ENCODE results near the gene GEMIN4. TPM values are rescaled to one million over a fixed set of nuclear protein-coding genes. Genes with fewer than 3 reads are reported as not detected.
"Not testable (repeated sequence)": the region's sequence is repeated elsewhere in the genome, so short reads cannot be mapped to it uniquely, and the experiment has no call there.

The GEMIN4 gene
- total RNA-seq, 4 donors from 2014 or later, result 10.5 to 70.3 (median 12.4) TPM

- intact Hi-C loops (cut with DNase I; ENCODE audit: low total_unique reads) (loop anchor here (1.0 kb wide), 1 partner anchor 186 kb away; no protein-coding TSS in a partner anchor), in situ Hi-C loops (cut with MboI; ENCODE audit: low pct_ligation_motif_present in 1 of 4, low pct_unique_long_range_greater_than_20kb in 1 of 4, low sequenced_read_pairs in 3 of 4) (loop anchor here in 2 of 4 donors (10.0 kb wide), 1 partner anchor 190 kb away; no protein-coding TSS in a partner anchor)
- Histone ChIP-seq H3K27me3 (no peaks in the 10 kb centered on the region), H3K4me1 (peaks cover 0 to 13% (median 9%) of the 10 kb centered on the region in 4 donors), H3K27ac (peak overlapping the region; percentile 19 to 74 (median 65)), H3K9me3 (no peaks in the 10 kb centered on the region), H3K4me3 (peak overlapping the region in 1 of 4 donors; percentile 33), H3K36me3 (peaks cover 0 to 6% (median 3%) of the 10 kb centered on the region in 4 donors)
- no peak for DNase-seq
- TF ChIP-seq CTCF (IDR thresholded peaks at IDR 0.05) (no peak), POLR2AphosphoS5 (IDR thresholded peaks at IDR 0.05) (peak in 1 of 3 donors; percentile 9), EP300 (IDR thresholded peaks at IDR 0.05; ENCODE audit: low read depth) (no peak), POLR2A (IDR thresholded peaks at IDR 0.05) (no peak)
- 64% methylated on average over 13 of the region's 14 CpGs; no CpG with 5 or more reads in 1 of the 2 donors for WGBS, 2 donors (ENCODE audit: low coverage in 1 of 2)
These were observed 43.2 kb upstream of the GEMIN4 start for GRCh38 chr17:795276-795675.

DNA sequence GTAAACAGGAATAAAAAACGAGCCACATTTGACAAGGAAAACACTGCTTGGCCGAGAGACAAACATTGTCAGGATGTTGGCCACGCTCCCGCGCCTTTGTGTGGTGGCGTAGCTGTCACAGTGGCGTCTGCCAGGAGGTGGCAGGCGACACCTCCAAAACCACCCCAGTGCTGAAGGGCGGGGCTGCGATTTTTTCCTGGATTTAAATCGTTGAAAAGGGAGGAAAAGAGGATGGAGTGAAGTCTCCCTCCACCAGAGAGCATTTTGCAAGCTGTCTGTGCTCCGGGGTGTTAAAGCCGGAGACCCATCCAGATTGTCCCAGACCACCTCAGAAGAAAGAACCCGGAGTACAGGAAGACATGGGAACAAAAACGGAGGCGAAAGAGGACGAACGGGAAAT lies 42.8 kb upstream of the GEMIN4 start:
- intact Hi-C loops (cut with DNase I; ENCODE audit: low total_unique reads), result loop anchor here (1.0 kb wide), 1 partner anchor 186 kb away; no protein-coding TSS in a partner anchor
- H3K4me3 ChIP-seq, result peak overlapping the region in 1 of 4 donors; percentile 33

DNA sequence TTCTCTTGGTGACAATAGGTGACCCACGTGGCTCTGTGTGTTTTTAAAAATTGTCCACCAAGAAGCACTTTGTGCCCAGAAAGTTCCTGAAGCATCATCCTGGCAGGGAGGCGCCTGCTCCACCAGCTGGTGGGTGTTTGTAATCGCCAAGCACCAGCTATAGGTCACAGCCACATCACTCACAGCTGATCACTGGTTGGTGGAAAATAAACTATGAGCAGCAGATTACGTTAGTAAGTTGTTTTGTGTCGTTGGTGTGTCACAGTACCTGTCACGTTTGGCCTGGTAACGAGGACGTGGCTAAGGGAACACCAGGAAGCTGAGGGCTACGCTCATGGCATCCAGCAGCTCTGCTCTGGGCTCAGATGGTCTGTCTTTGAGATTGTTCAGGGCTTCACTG lies 40.2 kb upstream of the GEMIN4 start:
- in situ Hi-C loops (cut with MboI; ENCODE audit: low pct_ligation_motif_present in 1 of 4, low pct_unique_long_range_greater_than_20kb in 1 of 4, low sequenced_read_pairs in 3 of 4) (loop anchor here in 2 of 4 donors (10.0 kb wide), 1 partner anchor 193 kb away; no protein-coding TSS in a partner anchor), intact Hi-C loops (cut with DNase I; ENCODE audit: low total_unique reads) (no loop called here)
- TF ChIP-seq POLR2AphosphoS5 (IDR thresholded peaks at IDR 0.05), result no peak
- TF ChIP-seq POLR2A (IDR thresholded peaks at IDR 0.05), result no peak

More for the DNA sequence above, 42.8 kb upstream of the GEMIN4 start:
- 9% methylated on average over 15 to 18 of the region's 18 CpGs for WGBS, 2 donors (ENCODE audit: low coverage in 1 of 2)
- TF ChIP-seq EP300 (IDR thresholded peaks at IDR 0.05; ENCODE audit: low read depth), result no peak
- TF ChIP-seq CTCF (IDR thresholded peaks at IDR 0.05), result peak; percentile 72 to 89 (median 78)
- no peak for TF ChIP-seq POLR2A (IDR thresholded peaks at IDR 0.05)
- TF ChIP-seq POLR2AphosphoS5 (IDR thresholded peaks at IDR 0.05), result peak in 2 of 3 donors; percentile 38 to 41
- Histone ChIP-seq H3K27me3 (no peaks in the 10 kb centered on the region), H3K36me3 (peaks cover 0 to 6% (median 3%) of the 10 kb centered on the region in 4 donors), H3K4me1 (peaks cover 0 to 13% (median 9%) of the 10 kb centered on the region in 4 donors), H3K9me3 (no peaks in the 10 kb centered on the region), H3K27ac (peak overlapping the region; percentile 19 to 74 (median 65))
- in situ Hi-C loops (cut with MboI; ENCODE audit: low pct_ligation_motif_present in 1 of 4, low pct_unique_long_range_greater_than_20kb in 1 of 4, low sequenced_read_pairs in 3 of 4), result loop anchor here in 2 of 4 donors (10.0 kb wide), 1 partner anchor 190 kb away; no protein-coding TSS in a partner anchor
- peak; percentile 80 for DNase-seq

DNA sequence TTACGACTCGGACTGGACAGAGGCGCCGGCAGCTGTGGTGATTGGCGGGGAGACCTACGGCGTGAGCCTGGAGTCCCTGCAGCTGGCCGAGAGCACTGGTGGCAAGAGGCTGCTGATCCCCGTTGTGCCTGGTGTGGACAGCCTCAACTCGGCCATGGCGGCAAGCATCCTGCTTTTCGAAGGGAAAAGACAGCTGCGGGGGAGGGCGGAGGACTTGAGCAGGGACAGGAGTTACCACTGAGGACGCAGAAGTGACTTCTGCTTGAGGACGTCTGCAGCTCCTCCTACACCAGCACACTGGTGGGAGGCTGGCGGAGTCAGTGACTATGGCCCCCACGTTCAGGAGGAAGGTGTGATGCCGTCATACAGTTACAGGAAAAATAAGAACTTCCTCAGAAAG lies 39.8 kb upstream of the GEMIN4 start:
- peaks cover 0 to 13% (median 9%) of the 10 kb centered on the region in 4 donors for H3K4me1 ChIP-seq
- no peaks in the 10 kb centered on the region for H3K9me3 ChIP-seq
- DNase-seq, result no peak
- in situ Hi-C loops (cut with MboI; ENCODE audit: low pct_ligation_motif_present in 1 of 4, low pct_unique_long_range_greater_than_20kb in 1 of 4, low sequenced_read_pairs in 3 of 4), result loop anchor here in 2 of 4 donors (10.0 kb wide), 1 partner anchor 193 kb away; no protein-coding TSS in a partner anchor
- 88% methylated on average over 19 of the region's 19 CpGs; no CpG with 5 or more reads in 1 of the 2 donors for WGBS, 2 donors (ENCODE audit: low coverage in 1 of 2)
- intact Hi-C loops (cut with DNase I; ENCODE audit: low total_unique reads), result no loop called here
- peaks cover 0 to 16% (median 5%) of the 10 kb centered on the region in 4 donors for H3K36me3 ChIP-seq
- TF ChIP-seq POLR2A (IDR thresholded peaks at IDR 0.05), result no peak
- no peak for TF ChIP-seq POLR2AphosphoS5 (IDR thresholded peaks at IDR 0.05)
- no peak for TF ChIP-seq CTCF (IDR thresholded peaks at IDR 0.05)
- no peak for TF ChIP-seq EP300 (IDR thresholded peaks at IDR 0.05; ENCODE audit: low read depth)
- H3K27me3 ChIP-seq, result no peaks in the 10 kb centered on the region
- peak overlapping the region in 1 of 4 donors; percentile 5 for H3K27ac ChIP-seq
- H3K4me3 ChIP-seq, result no peak overlapping the region

More for the DNA sequence above, 40.2 kb upstream of the GEMIN4 start:
- 40 to 74% methylated on average over 1 to 9 of the region's 9 CpGs for WGBS, 2 donors (ENCODE audit: low coverage in 1 of 2)
- Histone ChIP-seq H3K9me3 (no peaks in the 10 kb centered on the region), H3K4me1 (peaks cover 0 to 13% (median 9%) of the 10 kb centered on the region in 4 donors), H3K36me3 (peaks cover 0 to 16% (median 5%) of the 10 kb centered on the region in 4 donors), H3K27ac (no peak overlapping the region), H3K27me3 (no peaks in the 10 kb centered on the region), H3K4me3 (no peak overlapping the region)
- no peak for DNase-seq

- H3K4me3 ChIP-seq; H3K9me3 ChIP-seq; H3K27ac ChIP-seq; intact Hi-C loops (cut with DNase I; ENCODE audit: low total_unique reads); DNase-seq; H3K27me3 ChIP-seq: not testable (repeated sequence)
- Histone ChIP-seq H3K4me1 (peaks cover 0 to 13% (median 9%) of the 10 kb centered on the region in 4 donors), H3K36me3 (peaks cover 0 to 16% (median 5%) of the 10 kb centered on the region in 4 donors)
- WGBS, 2 donors (ENCODE audit: low coverage in 1 of 2), result 79 to 100% methylated on average over 1 to 8 of the region's 12 CpGs
- in situ Hi-C loops (cut with MboI; ENCODE audit: low pct_ligation_motif_present in 1 of 4, low pct_unique_long_range_greater_than_20kb in 1 of 4, low sequenced_read_pairs in 3 of 4), result loop anchor here in 2 of 4 donors (10.0 kb wide), 1 partner anchor 194 kb away; no protein-coding TSS in a partner anchor
These were observed 38.8 kb upstream of the GEMIN4 start for GRCh38 chr17:790874-791247.

GRCh38 chr17:789931-790873 lies 38.1 kb upstream of the GEMIN4 start:
- in situ Hi-C loops (cut with MboI; ENCODE audit: low pct_ligation_motif_present in 1 of 4, low pct_unique_long_range_greater_than_20kb in 1 of 4, low sequenced_read_pairs in 3 of 4), result loop anchor here (10.0 kb wide), 1 partner anchor 195 kb away; no protein-coding TSS in a partner anchor
- H3K27ac ChIP-seq; H3K27me3 ChIP-seq; H3K4me3 ChIP-seq; H3K4me1 ChIP-seq; intact Hi-C loops (cut with DNase I; ENCODE audit: low total_unique reads); DNase-seq; H3K9me3 ChIP-seq: not testable (repeated sequence)
- peaks cover 0 to 16% (median 5%) of the 10 kb centered on the region in 4 donors for H3K36me3 ChIP-seq
- WGBS, 2 donors (ENCODE audit: low coverage in 1 of 2), result 87 to 90% methylated on average over 4 to 27 of the region's 38 CpGs

All from transverse colon (tissue), 4 donors.